Neural progenitor cell (in vitro differentiated cells): ENCODE measurements around the gene HSPA12B. TPM values are rescaled to one million over a fixed set of nuclear protein-coding genes. Genes with fewer than 3 reads are reported as not detected.

Experiments
- DNase-seq: peaks from one replicate; pipeline ENCODE4 v3.0.0-alpha.2; 2016; ENCODE audit warnings: low spot score
- H2AFZ ChIP-seq: fragments of 200-600 bp; sonication (generic); replicated peaks from 2 replicates; pipeline ENCODE4 v1.6.1; 2016; ENCODE audit warnings: antibody characterized with exemption
- H3F3A ChIP-seq: fragments of 200-600 bp; sonication (generic); 2 replicates; pipeline ENCODE4 v1.6.1; 2016; ENCODE audit warnings: antibody characterized with exemption, low read depth
- H3K27ac ChIP-seq: fragments of 200-600 bp; sonication (generic); 2 replicates; pipeline ENCODE4 v1.5.1; 2016; ENCODE audit warnings: mild to moderate bottlenecking
- H3K27me3 ChIP-seq: fragments of 200-600 bp; sonication (generic); 2 replicates; pipeline ENCODE4 v1.6.1; 2016; ENCODE audit warnings: mild to moderate bottlenecking, moderate library complexity
- H3K36me3 ChIP-seq: fragments of 200-600 bp; sonication (generic); 2 replicates; pipeline ENCODE4 v1.5.1; 2016
- H3K4me1 ChIP-seq: fragments of 200-600 bp; sonication (generic); 2 replicates; pipeline ENCODE4 v1.6.1; 2016; ENCODE audit warnings: mixed run types
- H3K4me2 ChIP-seq: fragments of 200-600 bp; sonication (generic); 2 replicates; pipeline ENCODE4 v1.6.1; 2016
- H3K4me3 ChIP-seq: fragments of 200-600 bp; sonication (generic); 2 replicates; pipeline ENCODE4 v1.5.1; 2016
- H3K79me2 ChIP-seq: fragments of 200-600 bp; sonication (generic); 2 replicates; pipeline ENCODE4 v1.6.1; 2016; ENCODE audit warnings: low read depth
- H3K9ac ChIP-seq: fragments of 200-600 bp; sonication (generic); 2 replicates; pipeline ENCODE4 v1.6.1; 2016
- H3K9me3 ChIP-seq: fragments of 200-600 bp; sonication (generic); 2 replicates; pipeline ENCODE4 v1.5.1; 2016; ENCODE audit warnings: low read depth
- H4K20me1 ChIP-seq: fragments of 200-600 bp; sonication (generic); 2 replicates; pipeline ENCODE4 v1.6.1; 2016; ENCODE audit warnings: low read depth
- H3K27ac Mint-ChIP-seq: 3 replicates; pipeline ENCODE4 v1.8.0; 2021; ENCODE audit warnings: mixed read lengths
- H3K27me3 Mint-ChIP-seq: 2 replicates; pipeline ENCODE4 v1.8.0; 2022; ENCODE audit warnings: low read depth, mild to moderate bottlenecking, inconsistent platforms, moderate library complexity, mixed read lengths; ENCODE audit not compliant: insufficient read depth
- H3K36me3 Mint-ChIP-seq: 3 replicates; pipeline ENCODE4 v1.8.0; 2021; ENCODE audit warnings: mixed read lengths
- H3K4me1 Mint-ChIP-seq: 3 replicates; pipeline ENCODE4 v1.8.0; 2021; ENCODE audit warnings: mixed read lengths
- H3K4me3 Mint-ChIP-seq: 3 replicates; pipeline ENCODE4 v1.8.0; 2021; ENCODE audit warnings: mild to moderate bottlenecking, moderate library complexity, mixed read lengths
- H3K9me3 Mint-ChIP-seq: 3 replicates; pipeline ENCODE4 v1.8.0; 2020; ENCODE audit warnings: mixed read lengths
- EZH2 ChIP-seq: fragments of 200-600 bp; sonication (generic); IDR thresholded peaks from 2 replicates; pipeline ENCODE4 v1.6.1; 2017; ENCODE audit warnings: antibody characterized with exemption, mild to moderate bottlenecking, moderate library complexity
- EZH2phosphoT487 ChIP-seq: fragments of 200-600 bp; sonication (generic); IDR thresholded peaks from 2 replicates; pipeline ENCODE4 v1.6.1; 2017; ENCODE audit warnings: antibody characterized with exemption
- total RNA-seq: library from RNA; depleted of rRNA; stranded (reverse); fragments of >200 nt; gene quantifications from 2 replicates; pipeline ENCODE4 v1.2.3, GENCODE V29; 2015; ENCODE audit warnings: low replicate concordance
- TF ChIP-seq, protein P1 (sequence below): fragments of 200-600 bp; sonication (generic); IDR thresholded peaks from 2 replicates; pipeline ENCODE4 v1.5.1; 2017; ENCODE audit warnings: antibody characterized with exemption, mild to moderate bottlenecking

Gene HSPA12B
- total RNA-seq, 1 donor from 2014 or later: 0.15 TPM

GRCh38 chr20:3785240-3786125, 53.0 kb downstream of the HSPA12B start:
- Histone ChIP-seq H3K4me3 (peak overlapping the region; percentile 66), H3F3A (peaks cover 15% of the 10 kb centered on the region), H4K20me1 (peaks cover 36% of the 10 kb centered on the region), H3K27ac (no peak overlapping the region), H3K4me1 (peaks cover 8% of the 10 kb centered on the region), H3K79me2 (peaks cover 21% of the 10 kb centered on the region), H3K36me3 (no peaks in the 10 kb centered on the region), H3K9me3 (no peaks in the 10 kb centered on the region), H2AFZ (no peak overlapping the region), H3K9ac (peak overlapping the region; percentile 55), H3K4me2 (peak overlapping the region; percentile 93), H3K27me3 (peaks cover 42% of the 10 kb centered on the region)
- H3K4me3 Mint-ChIP-seq: no peak overlapping the region
- H3K27ac Mint-ChIP-seq: no peak overlapping the region
- peaks cover 9% of the 10 kb centered on the region for H3K36me3 Mint-ChIP-seq
- H3K27me3 Mint-ChIP-seq: peaks cover 13% of the 10 kb centered on the region
- DNase-seq: peak; percentile 28
- H3K4me1 Mint-ChIP-seq: peaks cover 19% of the 10 kb centered on the region
- H3K9me3 Mint-ChIP-seq: no peaks in the 10 kb centered on the region
- no peak for TF ChIP-seq EZH2phosphoT487
- TF ChIP-seq EZH2: no peak
- TF ChIP-seq, protein P1, sequence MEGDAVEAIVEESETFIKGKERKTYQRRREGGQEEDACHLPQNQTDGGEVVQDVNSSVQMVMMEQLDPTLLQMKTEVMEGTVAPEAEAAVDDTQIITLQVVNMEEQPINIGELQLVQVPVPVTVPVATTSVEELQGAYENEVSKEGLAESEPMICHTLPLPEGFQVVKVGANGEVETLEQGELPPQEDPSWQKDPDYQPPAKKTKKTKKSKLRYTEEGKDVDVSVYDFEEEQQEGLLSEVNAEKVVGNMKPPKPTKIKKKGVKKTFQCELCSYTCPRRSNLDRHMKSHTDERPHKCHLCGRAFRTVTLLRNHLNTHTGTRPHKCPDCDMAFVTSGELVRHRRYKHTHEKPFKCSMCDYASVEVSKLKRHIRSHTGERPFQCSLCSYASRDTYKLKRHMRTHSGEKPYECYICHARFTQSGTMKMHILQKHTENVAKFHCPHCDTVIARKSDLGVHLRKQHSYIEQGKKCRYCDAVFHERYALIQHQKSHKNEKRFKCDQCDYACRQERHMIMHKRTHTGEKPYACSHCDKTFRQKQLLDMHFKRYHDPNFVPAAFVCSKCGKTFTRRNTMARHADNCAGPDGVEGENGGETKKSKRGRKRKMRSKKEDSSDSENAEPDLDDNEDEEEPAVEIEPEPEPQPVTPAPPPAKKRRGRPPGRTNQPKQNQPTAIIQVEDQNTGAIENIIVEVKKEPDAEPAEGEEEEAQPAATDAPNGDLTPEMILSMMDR: no peak

DNA sequence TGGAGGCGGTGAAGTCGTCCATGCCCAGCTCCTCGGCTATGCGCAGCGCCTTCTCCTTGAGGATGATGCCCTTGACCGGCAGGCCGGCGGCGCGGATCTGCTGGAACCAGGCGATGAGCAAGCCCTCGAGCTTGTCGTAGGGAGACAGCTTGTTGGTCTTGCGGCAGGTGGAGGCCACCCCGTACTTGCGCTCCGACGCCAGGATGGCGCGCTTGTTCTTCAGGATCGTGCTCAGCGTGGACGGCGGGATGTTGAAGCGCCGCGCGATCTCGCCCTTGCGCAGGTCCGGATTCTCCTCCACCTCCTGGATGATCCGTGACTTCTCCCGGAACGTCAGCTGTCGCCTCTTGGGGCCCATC, 53.6 kb downstream of the HSPA12B start:
- peak; percentile 60 for DNase-seq
- peaks cover 14% of the 10 kb centered on the region for H3K4me1 Mint-ChIP-seq
- Histone ChIP-seq H3F3A (peaks cover 15% of the 10 kb centered on the region), H3K9ac (peak overlapping the region; percentile 55), H3K27me3 (peaks cover 43% of the 10 kb centered on the region), H4K20me1 (peaks cover 36% of the 10 kb centered on the region), H3K36me3 (no peaks in the 10 kb centered on the region), H3K79me2 (peaks cover 21% of the 10 kb centered on the region), H3K9me3 (no peaks in the 10 kb centered on the region), H3K27ac (no peak overlapping the region), H3K4me2 (peak overlapping the region; percentile 93), H3K4me3 (peak overlapping the region; percentile 66), H2AFZ (no peak overlapping the region), H3K4me1 (peaks cover 4% of the 10 kb centered on the region)
- TF ChIP-seq, protein P1: no peak
- TF ChIP-seq EZH2 (no peak), EZH2phosphoT487 (no peak)
- H3K4me3 Mint-ChIP-seq: peak overlapping the region; percentile 89
- peaks cover 9% of the 10 kb centered on the region for H3K36me3 Mint-ChIP-seq
- no peak overlapping the region for H3K27ac Mint-ChIP-seq
- H3K9me3 Mint-ChIP-seq: no peaks in the 10 kb centered on the region
- H3K27me3 Mint-ChIP-seq: peaks cover 9% of the 10 kb centered on the region

GRCh38 chr20:3786665-3787323, 54.3 kb downstream of the HSPA12B start, which contains the start of gene CENPB:
Gene CENPB, minus strand, starts transcription at chr20:3786740. Its CDS starts 257 bp downstream, at chr20:3786483.
- peak within 1 kb of the TSS; percentile 93 for H3K4me2 ChIP-seq
- peaks cover 21% of the 10 kb centered on the region for H3K79me2 ChIP-seq
- H3K27me3 Mint-ChIP-seq: peaks cover 7% of the 10 kb centered on the region
- no peak within 1 kb of the TSS for H2AFZ ChIP-seq
- no peak within 1 kb of the TSS for H3K27ac Mint-ChIP-seq
- no peaks in the 10 kb centered on the region for H3K9me3 ChIP-seq
- DNase-seq: peak; percentile 95
- peaks cover 3% of the 10 kb centered on the region for H3K4me1 ChIP-seq
- H4K20me1 ChIP-seq: peaks cover 32% of the 10 kb centered on the region
- peak within 1 kb of the TSS; percentile 89 for H3K4me3 Mint-ChIP-seq
- peak; percentile 32 for TF ChIP-seq EZH2phosphoT487
- TF ChIP-seq, protein P1: peak; percentile 83
- peak; percentile 48 for TF ChIP-seq EZH2
- no peak within 1 kb of the TSS for H3K27ac ChIP-seq
- H3K36me3 Mint-ChIP-seq: peaks cover 9% of the 10 kb centered on the region
- H3K9ac ChIP-seq: peak within 1 kb of the TSS; percentile 55
- peaks cover 48% of the 10 kb centered on the region for H3K27me3 ChIP-seq
- peaks cover 11% of the 10 kb centered on the region for H3F3A ChIP-seq
- H3K9me3 Mint-ChIP-seq: no peaks in the 10 kb centered on the region
- peaks cover 10% of the 10 kb centered on the region for H3K4me1 Mint-ChIP-seq
- H3K4me3 ChIP-seq: peak within 1 kb of the TSS; percentile 66
- H3K36me3 ChIP-seq: no peaks in the 10 kb centered on the region
